Kidney epithelial cell (primary cell): ENCODE data around the gene BRINP3. TPM values are rescaled to one million over a fixed set of nuclear protein-coding genes. Genes with fewer than 3 reads are reported as not detected.
A peak's percentile ranks its signal among the peaks of the same experiment; 100 is the strongest.
"Not testable (repeated sequence)": the region's sequence is repeated elsewhere in the genome, so short reads cannot be mapped to it uniquely, and the experiment has no call there.

Source experiments
- DNase-seq: peaks from one replicate; pipeline ENCODE4 v3.0.0-alpha.2; 2010; ENCODE audit warnings: low read depth
- H3K27me3 ChIP-seq: 2 replicates; pipeline ENCODE4 v1.6.0; 2011; ENCODE audit warnings: low read length; ENCODE audit not compliant: control insufficient read depth, insufficient read depth
- H3K36me3 ChIP-seq: 2 replicates; pipeline ENCODE4 v1.5.1; 2011; ENCODE audit warnings: low read length; ENCODE audit not compliant: control insufficient read depth, insufficient read depth
- H3K4me3 ChIP-seq: 2 replicates; pipeline ENCODE4 v1.5.1; 2011; ENCODE audit warnings: low read depth, mild to moderate bottlenecking, control low read depth, low read length
- CTCF ChIP-seq: IDR thresholded peaks from 2 replicates; pipeline ENCODE4 v1.5.1; 2011; ENCODE audit warnings: mild to moderate bottlenecking, moderate library complexity, low read length, control low read depth, inconsistent platforms; ENCODE audit not compliant: insufficient read depth, poor library complexity, severe bottlenecking
- total RNA-seq: library from RNA; depleted of rRNA; stranded (reverse); fragments of >200 nt; gene quantifications from 2 replicates; pipeline ENCODE4 v1.2.3, GENCODE V29; 2015

Gene BRINP3
- total RNA-seq, result 0.04 TPM in 1 of 2 replicates, not detected in the other

- DNase-seq, result no peak
- Histone ChIP-seq H3K4me3 (peak within 1 kb of the TSS; percentile 51), H3K36me3 (no peaks in the 10 kb centered on the region), H3K27me3 (peaks cover 3% of the 10 kb centered on the region)
- TF ChIP-seq CTCF, result no peak
These were observed at the start of gene BRINP3 for GRCh38 chr1:190477762-190478148. BRINP3 (minus strand) TSS chr1:190477864.

GRCh38 chr1:190511554-190511953 lies 33.9 kb upstream of the BRINP3 start:
- DNase-seq, result no peak
- Histone ChIP-seq H3K4me3 (no peak overlapping the region), H3K27me3 (no peaks in the 10 kb centered on the region), H3K36me3 (no peaks in the 10 kb centered on the region)
- TF ChIP-seq CTCF, result no peak

- Histone ChIP-seq H3K36me3 (no peaks in the 10 kb centered on the region), H3K27me3 (no peaks in the 10 kb centered on the region), H3K4me3 (no peak overlapping the region)
- no peak for DNase-seq
- TF ChIP-seq CTCF, result no peak
These were observed 29.7 kb upstream of the BRINP3 start for GRCh38 chr1:190507357-190507756.

- not testable (repeated sequence) for H3K36me3 ChIP-seq, H3K27me3 ChIP-seq, DNase-seq, H3K4me3 ChIP-seq
These were observed 26.9 kb upstream of the BRINP3 start for GRCh38 chr1:190504539-190504938.

GRCh38 chr1:190497565-190497964 lies 19.9 kb upstream of the BRINP3 start:
- Histone ChIP-seq H3K36me3 (no peaks in the 10 kb centered on the region), H3K27me3 (no peaks in the 10 kb centered on the region), H3K4me3 (no peak overlapping the region)
- DNase-seq, result no peak
- TF ChIP-seq CTCF, result no peak

- TF ChIP-seq CTCF, result no peak
- no peak for DNase-seq
- no peak overlapping the region for H3K4me3 ChIP-seq
- no peaks in the 10 kb centered on the region for H3K36me3 ChIP-seq
- H3K27me3 ChIP-seq, result no peaks in the 10 kb centered on the region
These were observed 16.8 kb upstream of the BRINP3 start for GRCh38 chr1:190494451-190494850.
